Neuronal stem cell (in vitro differentiated cells): Measurements from ENCODE around the gene OTUD7B.

ENCODE experiments used
- DNase-seq: peaks from one replicate; pipeline ENCODE4 v3.0.0-alpha.2; 2013; ENCODE audit warnings: low spot score
- H2AFZ ChIP-seq: one replicate; pipeline ENCODE4 v1.6.1; 2013; ENCODE audit warnings: mild to moderate bottlenecking, low read length, inconsistent platforms
- H2AK5ac ChIP-seq: 2 replicates; pipeline ENCODE4 v1.6.1; 2013; ENCODE audit warnings: low read depth, mild to moderate bottlenecking, inconsistent platforms, low read length, moderate library complexity, mixed read lengths
- H2BK120ac ChIP-seq: 2 replicates; pipeline ENCODE4 v1.6.1; 2013; ENCODE audit warnings: low read depth, mild to moderate bottlenecking, inconsistent platforms, low read length, moderate library complexity, mixed read lengths
- H2BK12ac ChIP-seq: one replicate; pipeline ENCODE4 v1.6.1; 2013; ENCODE audit warnings: low read length, inconsistent platforms
- H2BK15ac ChIP-seq: 2 replicates; pipeline ENCODE4 v1.6.1; 2013; ENCODE audit warnings: mild to moderate bottlenecking, low read length, inconsistent platforms, mixed read lengths
- H2BK5ac ChIP-seq: one replicate; pipeline ENCODE4 v1.6.1; 2013; ENCODE audit warnings: inconsistent platforms, mild to moderate bottlenecking, low read length, moderate library complexity
- H3K14ac ChIP-seq: one replicate; pipeline ENCODE4 v1.6.1; 2013; ENCODE audit warnings: low read length, inconsistent platforms
- H3K18ac ChIP-seq: 2 replicates; pipeline ENCODE4 v1.6.1; 2013; ENCODE audit warnings: low read length, inconsistent platforms
- H3K23ac ChIP-seq: 2 replicates; pipeline ENCODE4 v1.6.1; 2013; ENCODE audit warnings: low read depth, mild to moderate bottlenecking, mixed read lengths, low read length, inconsistent platforms; ENCODE audit not compliant: poor library complexity
- H3K27ac ChIP-seq: replicated peaks from 3 replicates; pipeline ENCODE4 v1.5.1; 2013; ENCODE audit warnings: low read length, inconsistent platforms
- H3K27me3 ChIP-seq, 3 experiments: 2 replicates each; pipeline ENCODE4 v1.6.1; 2013; ENCODE audit warnings: low read length in 3 of 3, mild to moderate bottlenecking in 2 of 3, inconsistent platforms in 1 of 3, low read depth in 1 of 3, mixed read lengths in 1 of 3, moderate library complexity in 1 of 3; ENCODE audit not compliant: control insufficient read depth in 3 of 3, insufficient read depth in 3 of 3
- H3K36me3 ChIP-seq, 2 donors: replicated peaks in 1 of 2; 2 replicates each; pipeline ENCODE4 v1.6.1; 2013; ENCODE audit warnings: low read length in 2 of 2; ENCODE audit not compliant: control insufficient read depth in 2 of 2, insufficient read depth in 2 of 2
- H3K4ac ChIP-seq: 2 replicates; pipeline ENCODE4 v1.6.1; 2013; ENCODE audit warnings: inconsistent platforms, mild to moderate bottlenecking, low read length, moderate library complexity
- H3K4me1 ChIP-seq, 2 donors: 1 replicate in 1 of 2; 2 replicates in 1 of 2; pipeline ENCODE4 v1.6.1; 2013; ENCODE audit warnings: low read length in 2 of 2, low read depth in 1 of 2; ENCODE audit not compliant: control insufficient read depth in 2 of 2, insufficient read depth in 1 of 2
- H3K4me2 ChIP-seq: one replicate; pipeline ENCODE4 v1.6.1; 2013; ENCODE audit warnings: mild to moderate bottlenecking, low read length, inconsistent platforms; ENCODE audit not compliant: insufficient read depth, poor library complexity, severe bottlenecking
- H3K4me3 ChIP-seq, 2 donors: 2 replicates each; pipeline ENCODE4 v1.5.1; 2013; ENCODE audit warnings: low read length in 2 of 2, mild to moderate bottlenecking in 2 of 2, inconsistent platforms in 1 of 2, moderate library complexity in 1 of 2
- H3K79me1 ChIP-seq: one replicate; pipeline ENCODE4 v1.6.1; 2013; ENCODE audit warnings: low read depth, mild to moderate bottlenecking, inconsistent platforms, low read length, moderate library complexity
- H3K9ac ChIP-seq: one replicate; pipeline ENCODE4 v1.6.1; 2013; ENCODE audit warnings: mild to moderate bottlenecking, low read depth, low read length, inconsistent platforms; ENCODE audit not compliant: poor library complexity
- H3K9me3 ChIP-seq, 2 donors: replicated peaks in 1 of 2; 2 replicates each; pipeline versions ENCODE3 to v1.6.1; 2013; ENCODE audit warnings: low read length in 2 of 2, mild to moderate bottlenecking in 2 of 2, inconsistent platforms in 1 of 2, low read depth in 1 of 2, mixed read lengths in 1 of 2, moderate library complexity in 1 of 2; ENCODE audit not compliant: control insufficient read depth in 2 of 2, insufficient read depth in 1 of 2
- H4K8ac ChIP-seq: one replicate; pipeline ENCODE4 v1.6.1; 2013; ENCODE audit warnings: low read depth, mild to moderate bottlenecking, inconsistent platforms, low read length, moderate library complexity
- H4K91ac ChIP-seq: one replicate; pipeline ENCODE4 v1.6.1; 2013; ENCODE audit warnings: low read length, low read depth, mild to moderate bottlenecking, inconsistent platforms; ENCODE audit not compliant: poor library complexity
- WGBS, 2 donors: extraction: QIAGEN DNeasy Blood & Tissue Kit; methylation state at CpG; one replicate each; pipeline ENCODE4 v1.1.7; 2013; ENCODE audit warnings: missing lambda C conversion rate in 2 of 2, mixed read lengths in 1 of 2; ENCODE audit not compliant: insufficient read length in 2 of 2, insufficient replicate concordance in 1 of 2; ENCODE audit errors: extremely low coverage in 2 of 2; 5-methylcytosine and 5-hydroxymethylcytosine counted together

The OTUD7B gene

DNA sequence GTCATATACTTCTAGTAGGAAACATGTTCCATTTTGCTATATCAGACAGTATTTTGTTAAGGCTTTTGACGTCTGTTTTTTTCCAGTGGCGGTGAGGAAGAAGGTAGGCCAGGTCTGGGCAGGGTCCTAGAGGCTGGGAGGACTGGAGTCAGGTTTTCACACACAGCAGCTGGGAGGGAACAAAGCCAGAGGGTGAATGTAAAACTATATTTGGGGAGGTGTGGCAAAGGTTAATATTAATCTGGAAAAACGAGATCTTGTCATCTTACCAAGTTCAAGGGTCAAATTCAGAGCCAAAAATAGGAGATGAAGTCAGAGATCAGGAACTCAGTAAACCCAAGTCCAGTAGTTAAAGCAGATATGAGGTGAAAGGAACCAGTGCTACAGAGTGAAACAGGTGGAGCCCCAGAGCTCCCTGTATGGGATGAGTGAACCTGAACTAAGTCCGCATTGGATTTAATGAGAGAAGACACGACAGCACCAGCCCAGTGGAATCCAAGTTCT lies 10.7 kb upstream of the OTUD7B start:
- Histone ChIP-seq H3K36me3 (no peaks in the 10 kb centered on the region), H2BK120ac (no peak overlapping the region), H2AFZ (no peak overlapping the region), H3K4me3 (no peak overlapping the region), H3K27me3 (no peaks in the 10 kb centered on the region), H2BK15ac (no peak overlapping the region), H4K8ac (no peak overlapping the region), H3K14ac (no peak overlapping the region), H3K27ac (no peak overlapping the region), H2BK12ac (no peak overlapping the region), H3K4ac (no peak overlapping the region), H3K9ac (no peak overlapping the region), H3K4me1 (peaks cover 0 to 3% of the 10 kb centered on the region in 2 donors), H3K79me1 (no peaks in the 10 kb centered on the region), H2BK5ac (no peak overlapping the region), H2AK5ac (no peak overlapping the region), H3K18ac (no peak overlapping the region), H3K23ac (no peak overlapping the region), H3K9me3 (no peaks in the 10 kb centered on the region), H3K4me2 (no peak overlapping the region), H4K91ac (no peak overlapping the region)
- WGBS, 2 donors = no CpG with 5 or more reads among the region's 5 CpGs
- DNase-seq = no peak

DNA sequence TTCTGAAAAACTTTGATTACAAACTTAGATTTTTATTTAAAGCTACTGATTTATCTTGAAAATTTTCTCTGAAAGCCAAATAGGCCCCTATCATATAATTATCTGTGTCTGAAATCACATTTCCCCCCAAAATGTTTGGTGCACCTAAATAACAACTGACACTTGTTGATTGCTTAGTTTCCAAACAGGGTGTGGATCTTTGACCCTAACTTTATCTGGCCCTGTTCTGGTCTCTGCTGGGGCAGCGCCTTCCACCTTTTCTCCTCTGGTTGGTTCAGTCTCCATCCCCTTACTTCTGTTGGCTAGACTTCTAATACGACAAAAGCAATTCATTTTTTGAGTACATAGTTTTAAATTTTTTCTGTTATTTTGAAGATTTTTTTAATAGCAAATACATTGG lies 10.2 kb upstream of the OTUD7B start:
- H3K4me3 ChIP-seq = no peak overlapping the region
- no peak overlapping the region for H3K18ac ChIP-seq
- H3K36me3 ChIP-seq = no peaks in the 10 kb centered on the region
- H2BK120ac ChIP-seq = no peak overlapping the region
- no peak overlapping the region for H3K27ac ChIP-seq
- H2AFZ ChIP-seq = no peak overlapping the region
- no peak overlapping the region for H2BK12ac ChIP-seq
- no peak overlapping the region for H3K23ac ChIP-seq
- H4K8ac ChIP-seq = no peak overlapping the region
- H2AK5ac ChIP-seq = no peak overlapping the region
- no peaks in the 10 kb centered on the region for H3K27me3 ChIP-seq
- H3K4me1 ChIP-seq = peaks cover 0 to 3% of the 10 kb centered on the region in 2 donors
- H2BK5ac ChIP-seq = no peak overlapping the region
- no peak overlapping the region for H2BK15ac ChIP-seq
- no peak for DNase-seq
- no peak overlapping the region for H3K14ac ChIP-seq
- H3K4me2 ChIP-seq = no peak overlapping the region
- H3K4ac ChIP-seq = no peak overlapping the region
- H3K79me1 ChIP-seq = no peaks in the 10 kb centered on the region
- no peak overlapping the region for H3K9ac ChIP-seq
- H3K9me3 ChIP-seq = no peaks in the 10 kb centered on the region
- H4K91ac ChIP-seq = no peak overlapping the region
- no CpG with 5 or more reads among the region's 2 CpGs for WGBS, 2 donors

DNA sequence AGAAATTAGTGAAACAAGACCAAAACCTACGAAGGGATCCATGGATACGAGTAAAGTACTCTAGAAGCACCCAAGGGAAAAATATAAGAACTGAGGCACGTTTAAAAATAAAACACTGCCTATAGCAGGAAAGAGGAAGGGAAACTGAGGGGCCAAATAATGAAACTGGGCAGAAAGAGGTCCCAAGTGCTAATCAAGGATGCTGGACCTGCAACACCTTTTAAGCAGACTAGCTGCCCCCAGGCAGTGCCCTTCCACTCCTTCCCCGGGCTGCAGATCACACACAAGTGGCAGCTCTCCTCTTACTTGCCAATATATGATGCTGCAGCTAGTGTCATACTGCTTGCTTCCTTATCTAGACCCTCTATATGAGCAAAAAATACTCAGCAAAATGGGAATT lies 7.6 kb upstream of the OTUD7B start:
- H2BK15ac ChIP-seq = no peak overlapping the region
- no peak overlapping the region for H3K4me3 ChIP-seq
- H3K27me3 ChIP-seq = no peaks in the 10 kb centered on the region
- H2AFZ ChIP-seq = no peak overlapping the region
- no peak overlapping the region for H3K27ac ChIP-seq
- H3K23ac ChIP-seq = no peak overlapping the region
- no peak overlapping the region for H3K4me2 ChIP-seq
- H3K36me3 ChIP-seq = no peaks in the 10 kb centered on the region
- no peak overlapping the region for H2BK12ac ChIP-seq
- no peak overlapping the region for H4K91ac ChIP-seq
- H3K14ac ChIP-seq = no peak overlapping the region
- H2BK120ac ChIP-seq = no peak overlapping the region
- no peak overlapping the region for H3K4ac ChIP-seq
- peaks cover 0 to 3% of the 10 kb centered on the region in 2 donors for H3K4me1 ChIP-seq
- no peak for DNase-seq
- no peak overlapping the region for H4K8ac ChIP-seq
- WGBS, 2 donors = no CpG with 5 or more reads among the region's 4 CpGs
- H3K9ac ChIP-seq = no peak overlapping the region
- H3K79me1 ChIP-seq = no peaks in the 10 kb centered on the region
- H2AK5ac ChIP-seq = no peak overlapping the region
- no peak overlapping the region for H3K18ac ChIP-seq
- no peaks in the 10 kb centered on the region for H3K9me3 ChIP-seq
- H2BK5ac ChIP-seq = no peak overlapping the region

DNA sequence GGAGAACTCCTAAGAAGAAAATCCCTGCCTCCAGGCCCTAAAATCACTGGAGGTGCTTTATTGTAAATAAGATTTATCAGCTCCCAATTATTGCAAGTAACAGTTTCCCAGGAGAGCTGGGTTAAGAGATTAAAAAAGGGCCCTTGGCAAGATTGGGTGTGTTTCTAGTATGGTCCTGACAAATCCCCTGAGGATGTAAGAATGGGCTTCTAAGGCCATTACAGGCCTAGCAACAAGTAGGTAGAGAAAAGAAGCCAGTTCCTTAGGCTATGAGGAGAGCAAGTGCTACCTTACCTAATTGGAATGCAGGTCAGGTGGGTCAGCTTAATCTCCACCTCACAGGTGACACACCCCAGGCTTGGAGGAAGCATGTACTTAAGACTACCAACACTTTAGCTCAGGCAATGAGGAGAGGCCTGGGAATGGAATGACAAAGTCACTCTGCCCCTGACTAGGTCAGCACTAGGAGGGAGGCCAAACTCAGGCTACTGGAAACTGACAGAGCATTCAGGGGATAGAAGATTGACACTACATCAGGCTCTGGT lies 6.8 kb upstream of the OTUD7B start:
- Histone ChIP-seq H3K4me1 (peaks cover 0 to 3% of the 10 kb centered on the region in 2 donors), H3K27ac (no peak overlapping the region)

More for the DNA sequence above, 6.8 kb upstream of the OTUD7B start:
- Histone ChIP-seq H3K9ac (no peak overlapping the region), H2BK12ac (no peak overlapping the region), H3K27me3 (no peaks in the 10 kb centered on the region), H3K4ac (no peak overlapping the region), H3K14ac (no peak overlapping the region), H3K4me2 (no peak overlapping the region), H2BK120ac (no peak overlapping the region), H4K8ac (no peak overlapping the region), H3K4me3 (no peak overlapping the region), H2AK5ac (no peak overlapping the region), H2AFZ (no peak overlapping the region), H2BK5ac (no peak overlapping the region), H2BK15ac (no peak overlapping the region), H3K79me1 (no peaks in the 10 kb centered on the region), H3K18ac (no peak overlapping the region), H3K36me3 (no peaks in the 10 kb centered on the region), H4K91ac (no peak overlapping the region), H3K9me3 (no peaks in the 10 kb centered on the region), H3K23ac (no peak overlapping the region)
- no peak for DNase-seq
